ENCODE data around the gene FAM9C. TPM values are rescaled to one million over a fixed set of nuclear protein-coding genes. Genes with fewer than 3 reads are reported as not detected.

The FAM9C gene
- total RNA-seq (under 0.01 and 0.26 TPM in 2 replicates), polyA plus RNA-seq (0.01 and 0.02 TPM in 2 replicates), polyA minus RNA-seq (ENCODE audit: low replicate concordance) (not detected in 2 replicates)
- polyA plus RNA-seq (2012) = not detected in 2 replicates

DNA sequence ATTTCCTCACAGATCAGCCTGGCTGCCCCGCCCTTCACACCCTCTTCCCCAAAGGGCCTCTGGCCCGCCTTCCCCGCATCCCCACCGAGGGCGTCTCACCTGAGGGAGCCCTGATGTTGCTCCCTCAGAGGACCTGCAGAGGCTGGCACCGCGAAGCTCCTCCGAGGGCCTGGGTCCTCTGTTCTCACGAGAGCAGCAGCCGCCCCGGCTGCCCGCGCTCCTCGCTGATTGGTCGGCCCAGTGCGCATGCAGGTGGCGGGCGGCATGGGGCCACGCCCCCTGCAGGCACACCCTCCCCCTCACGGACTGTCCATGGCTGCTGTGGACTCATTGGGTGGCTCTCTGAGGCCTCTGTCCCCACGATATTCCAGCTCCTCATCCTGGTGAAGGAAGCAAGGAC, at the start of gene FAM9C:
Gene FAM9C, minus strand, starts transcription at position 180 of the 400 bp plus-strand sequence. CDS start 831 bp downstream, outside the sequence.
- no peaks in the 10 kb centered on the region for H3K36me3 ChIP-seq (ENCODE audit: control insufficient read depth, insufficient read depth, low read length)
- H3K27me3 ChIP-seq (ENCODE audit: control insufficient read depth, insufficient read depth, low read length) = no peaks in the 10 kb centered on the region
- H3K9ac ChIP-seq (ENCODE audit: insufficient read depth, low read length) = no peak within 1 kb of the TSS
- no peak within 1 kb of the TSS for H3K4me3 ChIP-seq (replicated peaks in 1 of 4; ENCODE audit: control extremely low read depth in 1 of 4, insufficient read depth in 1 of 4, low read depth in 3 of 4, low read length in 4 of 4)
- H3K27ac ChIP-seq (ENCODE audit: insufficient read depth, low read length) = no peak within 1 kb of the TSS
- peaks cover 2% of the 10 kb centered on the region for H3K4me1 ChIP-seq (ENCODE audit: control insufficient read depth, extremely low read depth, insufficient read depth, low read length)
- TF ChIP-seq, protein P1, sequence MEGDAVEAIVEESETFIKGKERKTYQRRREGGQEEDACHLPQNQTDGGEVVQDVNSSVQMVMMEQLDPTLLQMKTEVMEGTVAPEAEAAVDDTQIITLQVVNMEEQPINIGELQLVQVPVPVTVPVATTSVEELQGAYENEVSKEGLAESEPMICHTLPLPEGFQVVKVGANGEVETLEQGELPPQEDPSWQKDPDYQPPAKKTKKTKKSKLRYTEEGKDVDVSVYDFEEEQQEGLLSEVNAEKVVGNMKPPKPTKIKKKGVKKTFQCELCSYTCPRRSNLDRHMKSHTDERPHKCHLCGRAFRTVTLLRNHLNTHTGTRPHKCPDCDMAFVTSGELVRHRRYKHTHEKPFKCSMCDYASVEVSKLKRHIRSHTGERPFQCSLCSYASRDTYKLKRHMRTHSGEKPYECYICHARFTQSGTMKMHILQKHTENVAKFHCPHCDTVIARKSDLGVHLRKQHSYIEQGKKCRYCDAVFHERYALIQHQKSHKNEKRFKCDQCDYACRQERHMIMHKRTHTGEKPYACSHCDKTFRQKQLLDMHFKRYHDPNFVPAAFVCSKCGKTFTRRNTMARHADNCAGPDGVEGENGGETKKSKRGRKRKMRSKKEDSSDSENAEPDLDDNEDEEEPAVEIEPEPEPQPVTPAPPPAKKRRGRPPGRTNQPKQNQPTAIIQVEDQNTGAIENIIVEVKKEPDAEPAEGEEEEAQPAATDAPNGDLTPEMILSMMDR (conservative IDR thresholded peaks at IDR 0.05 in 1 of 2, IDR thresholded peaks at IDR 0.05 in 1 of 2; ENCODE audit: low read depth in 1 of 2, low read length in 2 of 2) = no peak
- TF ChIP-seq EZH2 (IDR thresholded peaks at IDR 0.05; ENCODE audit: low read length, missing control alignments) = no peak
- no peak within 1 kb of the TSS for H3K4me2 ChIP-seq (ENCODE audit: extremely low read depth, insufficient read depth, low read length)
- DNase-seq (ENCODE audit: low read depth in 2 of 2) = no peak
- H4K20me1 ChIP-seq (ENCODE audit: control insufficient read depth, extremely low read depth, insufficient read depth, low read length) = no peaks in the 10 kb centered on the region
- no peaks in the 10 kb centered on the region for H3K79me2 ChIP-seq (ENCODE audit: control insufficient read depth, insufficient read depth, low read length)
- no peaks in the 10 kb centered on the region for H3K9me3 ChIP-seq (ENCODE audit: control insufficient read depth, insufficient read depth, low read depth, low read length)
- no peak within 1 kb of the TSS for H2AFZ ChIP-seq (ENCODE audit: low read length)

DNA sequence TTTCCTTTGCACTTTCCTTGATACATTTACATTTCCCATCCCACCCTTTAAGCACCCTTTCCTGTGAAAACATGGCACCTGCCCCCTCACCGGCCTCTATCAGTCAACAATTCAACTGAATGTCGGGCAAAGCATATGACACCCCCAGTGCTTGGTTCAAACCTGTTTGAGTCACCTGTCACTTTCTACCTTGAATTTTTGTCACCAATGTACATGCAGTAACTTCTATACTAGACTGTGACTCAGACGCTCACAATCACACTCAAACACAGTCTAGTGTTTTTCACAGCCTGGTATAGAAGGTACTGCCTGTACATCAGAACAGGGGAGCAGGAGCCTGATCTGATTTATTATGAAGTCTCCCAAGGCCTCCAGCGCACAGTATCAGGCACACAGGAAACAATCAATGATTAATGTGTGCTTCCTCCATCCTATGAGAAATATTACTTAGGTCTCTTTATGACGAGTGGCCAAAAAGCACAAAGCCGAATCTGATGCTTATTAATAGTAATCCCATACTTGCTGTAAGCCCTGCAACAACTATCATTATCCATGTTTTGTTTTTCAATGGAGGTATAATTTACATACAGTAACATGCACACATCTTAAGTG, 49.2 kb upstream of the FAM9C start:
- Histone ChIP-seq H3K36me3 (ENCODE audit: control insufficient read depth, insufficient read depth, low read length) (no peaks in the 10 kb centered on the region), H3K4me2 (ENCODE audit: extremely low read depth, insufficient read depth, low read length) (no peak overlapping the region), H3K27me3 (ENCODE audit: control insufficient read depth, insufficient read depth, low read length) (no peaks in the 10 kb centered on the region), H2AFZ (ENCODE audit: low read length) (no peak overlapping the region), H3K9ac (ENCODE audit: insufficient read depth, low read length) (no peak overlapping the region), H4K20me1 (ENCODE audit: control insufficient read depth, extremely low read depth, insufficient read depth, low read length) (no peaks in the 10 kb centered on the region), H3K4me3 (replicated peaks in 1 of 4; ENCODE audit: control extremely low read depth in 1 of 4, insufficient read depth in 1 of 4, low read depth in 3 of 4, low read length in 4 of 4) (no peak overlapping the region), H3K4me1 (ENCODE audit: control insufficient read depth, extremely low read depth, insufficient read depth, low read length) (no peaks in the 10 kb centered on the region), H3K79me2 (ENCODE audit: control insufficient read depth, insufficient read depth, low read length) (no peaks in the 10 kb centered on the region), H3K9me3 (ENCODE audit: control insufficient read depth, insufficient read depth, low read depth, low read length) (no peaks in the 10 kb centered on the region), H3K27ac (ENCODE audit: insufficient read depth, low read length) (no peak overlapping the region)
- no peak for DNase-seq (ENCODE audit: low read depth in 2 of 2)
- TF ChIP-seq EZH2 (IDR thresholded peaks at IDR 0.05; ENCODE audit: low read length, missing control alignments) = no peak
- TF ChIP-seq, protein P1 (conservative IDR thresholded peaks at IDR 0.05 in 1 of 2, IDR thresholded peaks at IDR 0.05 in 1 of 2; ENCODE audit: low read depth in 1 of 2, low read length in 2 of 2) = no peak

DNA sequence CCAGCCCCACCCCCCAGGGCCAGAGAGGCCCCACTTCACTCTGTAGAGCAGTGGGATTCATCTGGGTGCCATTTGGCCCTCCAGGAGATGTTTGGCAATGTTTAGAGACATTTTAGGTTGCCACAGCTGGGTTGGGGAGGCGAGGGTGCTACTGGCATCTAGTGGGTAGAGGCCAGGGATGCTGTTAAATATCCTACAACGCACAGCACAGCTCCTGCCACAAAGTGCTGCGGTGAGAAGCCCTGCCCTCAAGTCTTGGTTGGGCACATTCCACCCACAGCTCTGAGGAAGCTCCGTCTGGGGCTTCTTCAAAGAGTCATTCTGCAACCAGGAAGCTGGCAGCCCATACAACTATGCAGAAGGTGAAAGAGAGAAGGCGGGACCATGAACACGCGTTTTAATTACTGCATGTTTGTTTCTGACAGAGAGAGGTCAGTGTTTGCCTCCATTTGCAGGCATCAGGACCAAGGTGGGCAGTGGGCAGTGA, 48.1 kb upstream of the FAM9C start:
- no peaks in the 10 kb centered on the region for H3K9me3 ChIP-seq (ENCODE audit: control insufficient read depth, insufficient read depth, low read depth, low read length)

More for the DNA sequence above, 48.1 kb upstream of the FAM9C start:
- no peak for TF ChIP-seq EZH2 (IDR thresholded peaks at IDR 0.05; ENCODE audit: low read length, missing control alignments)
- TF ChIP-seq, protein P1 (conservative IDR thresholded peaks at IDR 0.05 in 1 of 2, IDR thresholded peaks at IDR 0.05 in 1 of 2; ENCODE audit: low read depth in 1 of 2, low read length in 2 of 2) = no peak
- Histone ChIP-seq H3K4me3 (replicated peaks in 1 of 4; ENCODE audit: control extremely low read depth in 1 of 4, insufficient read depth in 1 of 4, low read depth in 3 of 4, low read length in 4 of 4) (no peak overlapping the region), H3K4me2 (ENCODE audit: extremely low read depth, insufficient read depth, low read length) (no peak overlapping the region), H2AFZ (ENCODE audit: low read length) (no peak overlapping the region), H3K27ac (ENCODE audit: insufficient read depth, low read length) (no peak overlapping the region), H3K79me2 (ENCODE audit: control insufficient read depth, insufficient read depth, low read length) (no peaks in the 10 kb centered on the region), H4K20me1 (ENCODE audit: control insufficient read depth, extremely low read depth, insufficient read depth, low read length) (no peaks in the 10 kb centered on the region), H3K36me3 (ENCODE audit: control insufficient read depth, insufficient read depth, low read length) (no peaks in the 10 kb centered on the region), H3K4me1 (ENCODE audit: control insufficient read depth, extremely low read depth, insufficient read depth, low read length) (no peaks in the 10 kb centered on the region), H3K9ac (ENCODE audit: insufficient read depth, low read length) (no peak overlapping the region), H3K27me3 (ENCODE audit: control insufficient read depth, insufficient read depth, low read length) (no peaks in the 10 kb centered on the region)
- DNase-seq (ENCODE audit: low read depth in 2 of 2) = no peak

All from fibroblast of lung (primary cell).